ENCODE results near the gene GNAZ.

DNA sequence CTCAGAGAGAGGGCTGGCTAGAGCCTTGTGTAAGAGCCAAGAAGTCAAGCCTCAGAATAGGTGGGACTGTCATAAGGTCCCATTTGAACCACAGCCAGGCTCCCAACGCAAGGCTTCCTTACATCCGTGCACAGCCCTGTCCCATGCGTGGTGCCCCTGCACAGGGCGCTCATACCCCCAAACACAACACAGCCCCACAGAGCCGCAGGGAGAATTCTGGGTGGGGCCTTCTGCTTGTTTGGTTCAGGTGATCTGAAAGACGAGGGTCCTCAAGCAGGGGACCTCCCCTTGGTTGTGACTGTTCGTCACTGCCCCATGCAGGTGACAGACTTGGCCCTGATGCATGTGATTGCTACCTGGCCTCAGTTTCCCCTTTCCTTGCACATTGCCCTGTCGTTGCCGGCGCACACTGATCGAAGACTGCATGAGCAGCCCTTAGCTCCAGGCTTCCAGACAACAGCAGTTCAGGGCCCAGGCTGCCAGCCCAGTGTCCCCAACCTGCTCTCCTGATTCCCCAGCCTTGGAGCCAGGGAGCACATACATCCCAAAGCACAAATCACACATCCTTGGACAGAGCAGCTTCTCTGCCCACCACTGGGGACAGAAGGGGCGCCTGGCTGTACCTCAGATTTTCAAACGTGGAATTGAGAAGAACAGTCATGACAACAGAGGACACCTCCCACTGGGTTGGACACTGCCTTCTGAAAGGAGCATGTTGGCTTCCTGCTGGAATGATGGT lies 22.1 kb downstream of the GNAZ start:
- TF ChIP-seq, protein P1, sequence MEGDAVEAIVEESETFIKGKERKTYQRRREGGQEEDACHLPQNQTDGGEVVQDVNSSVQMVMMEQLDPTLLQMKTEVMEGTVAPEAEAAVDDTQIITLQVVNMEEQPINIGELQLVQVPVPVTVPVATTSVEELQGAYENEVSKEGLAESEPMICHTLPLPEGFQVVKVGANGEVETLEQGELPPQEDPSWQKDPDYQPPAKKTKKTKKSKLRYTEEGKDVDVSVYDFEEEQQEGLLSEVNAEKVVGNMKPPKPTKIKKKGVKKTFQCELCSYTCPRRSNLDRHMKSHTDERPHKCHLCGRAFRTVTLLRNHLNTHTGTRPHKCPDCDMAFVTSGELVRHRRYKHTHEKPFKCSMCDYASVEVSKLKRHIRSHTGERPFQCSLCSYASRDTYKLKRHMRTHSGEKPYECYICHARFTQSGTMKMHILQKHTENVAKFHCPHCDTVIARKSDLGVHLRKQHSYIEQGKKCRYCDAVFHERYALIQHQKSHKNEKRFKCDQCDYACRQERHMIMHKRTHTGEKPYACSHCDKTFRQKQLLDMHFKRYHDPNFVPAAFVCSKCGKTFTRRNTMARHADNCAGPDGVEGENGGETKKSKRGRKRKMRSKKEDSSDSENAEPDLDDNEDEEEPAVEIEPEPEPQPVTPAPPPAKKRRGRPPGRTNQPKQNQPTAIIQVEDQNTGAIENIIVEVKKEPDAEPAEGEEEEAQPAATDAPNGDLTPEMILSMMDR (IDR thresholded peaks at IDR 0.05 in 2 of 3, conservative IDR thresholded peaks at IDR 0.05 in 1 of 3; ENCODE audit: borderline replicate concordance in 1 of 3, insufficient read depth in 1 of 3, low read depth in 2 of 3, low read length in 2 of 3), result no peak
- no peak for TF ChIP-seq POLR2A (IDR thresholded peaks at IDR 0.05; ENCODE audit: borderline replicate concordance, extremely low read depth, insufficient read depth, insufficient read length)
- TF ChIP-seq, protein P2, sequence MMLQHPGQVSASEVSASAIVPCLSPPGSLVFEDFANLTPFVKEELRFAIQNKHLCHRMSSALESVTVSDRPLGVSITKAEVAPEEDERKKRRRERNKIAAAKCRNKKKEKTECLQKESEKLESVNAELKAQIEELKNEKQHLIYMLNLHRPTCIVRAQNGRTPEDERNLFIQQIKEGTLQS (IDR thresholded peaks at IDR 0.05), result no peak
- no peak for TF ChIP-seq TCF7L2 (IDR thresholded peaks at IDR 0.05; ENCODE audit: borderline replicate concordance, extremely low read depth, insufficient read depth, insufficient read length)
- no peak for TF ChIP-seq CEBPB (IDR thresholded peaks at IDR 0.05; ENCODE audit: low read depth)
- TF ChIP-seq EZH2 (IDR thresholded peaks at IDR 0.05), result no peak
- no peak for TF ChIP-seq EZH2phosphoT487 (IDR thresholded peaks at IDR 0.05; ENCODE audit: borderline replicate concordance)
- TF ChIP-seq, protein P3, sequence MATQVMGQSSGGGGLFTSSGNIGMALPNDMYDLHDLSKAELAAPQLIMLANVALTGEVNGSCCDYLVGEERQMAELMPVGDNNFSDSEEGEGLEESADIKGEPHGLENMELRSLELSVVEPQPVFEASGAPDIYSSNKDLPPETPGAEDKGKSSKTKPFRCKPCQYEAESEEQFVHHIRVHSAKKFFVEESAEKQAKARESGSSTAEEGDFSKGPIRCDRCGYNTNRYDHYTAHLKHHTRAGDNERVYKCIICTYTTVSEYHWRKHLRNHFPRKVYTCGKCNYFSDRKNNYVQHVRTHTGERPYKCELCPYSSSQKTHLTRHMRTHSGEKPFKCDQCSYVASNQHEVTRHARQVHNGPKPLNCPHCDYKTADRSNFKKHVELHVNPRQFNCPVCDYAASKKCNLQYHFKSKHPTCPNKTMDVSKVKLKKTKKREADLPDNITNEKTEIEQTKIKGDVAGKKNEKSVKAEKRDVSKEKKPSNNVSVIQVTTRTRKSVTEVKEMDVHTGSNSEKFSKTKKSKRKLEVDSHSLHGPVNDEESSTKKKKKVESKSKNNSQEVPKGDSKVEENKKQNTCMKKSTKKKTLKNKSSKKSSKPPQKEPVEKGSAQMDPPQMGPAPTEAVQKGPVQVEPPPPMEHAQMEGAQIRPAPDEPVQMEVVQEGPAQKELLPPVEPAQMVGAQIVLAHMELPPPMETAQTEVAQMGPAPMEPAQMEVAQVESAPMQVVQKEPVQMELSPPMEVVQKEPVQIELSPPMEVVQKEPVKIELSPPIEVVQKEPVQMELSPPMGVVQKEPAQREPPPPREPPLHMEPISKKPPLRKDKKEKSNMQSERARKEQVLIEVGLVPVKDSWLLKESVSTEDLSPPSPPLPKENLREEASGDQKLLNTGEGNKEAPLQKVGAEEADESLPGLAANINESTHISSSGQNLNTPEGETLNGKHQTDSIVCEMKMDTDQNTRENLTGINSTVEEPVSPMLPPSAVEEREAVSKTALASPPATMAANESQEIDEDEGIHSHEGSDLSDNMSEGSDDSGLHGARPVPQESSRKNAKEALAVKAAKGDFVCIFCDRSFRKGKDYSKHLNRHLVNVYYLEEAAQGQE (IDR thresholded peaks at IDR 0.05; ENCODE audit: low read depth), result no peak

Measured in HCT116 (cell line).